HG02981 (cell line): ENCODE measurements around the gene DNMBP.
"Not testable (repeated sequence)": the region's sequence is repeated elsewhere in the genome, so short reads cannot be mapped to it uniquely, and the experiment has no call there.

Experiments
- ATAC-seq: cut with Tn5 transposase; IDR thresholded peaks from one replicate; pipeline ENCODE4 v1.9.1; 2021; ENCODE audit warnings: mild to moderate bottlenecking, moderate library complexity; ENCODE audit not compliant: unreplicated experiment

Gene DNMBP

DNA sequence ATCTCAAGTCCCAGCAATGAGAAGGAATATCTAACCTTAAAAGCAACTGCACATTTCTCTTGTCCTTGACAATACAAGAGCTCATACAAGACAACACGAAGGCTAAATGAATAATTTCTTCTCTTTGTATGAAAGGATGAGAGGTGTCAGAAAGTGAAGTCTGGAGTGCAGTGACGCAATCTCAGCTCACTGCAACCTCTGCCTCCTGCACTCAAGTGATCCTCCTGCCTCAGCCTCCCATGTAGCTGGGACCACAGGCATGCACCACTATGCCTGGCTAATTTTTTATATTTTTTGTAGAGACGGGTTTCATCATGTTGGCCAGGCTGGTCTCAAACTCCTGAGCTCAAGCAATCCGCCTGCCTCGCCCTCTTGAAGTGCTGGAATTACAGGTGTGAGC lies 24.1 kb downstream of the DNMBP start:
- ATAC-seq, result not testable (repeated sequence)

DNA sequence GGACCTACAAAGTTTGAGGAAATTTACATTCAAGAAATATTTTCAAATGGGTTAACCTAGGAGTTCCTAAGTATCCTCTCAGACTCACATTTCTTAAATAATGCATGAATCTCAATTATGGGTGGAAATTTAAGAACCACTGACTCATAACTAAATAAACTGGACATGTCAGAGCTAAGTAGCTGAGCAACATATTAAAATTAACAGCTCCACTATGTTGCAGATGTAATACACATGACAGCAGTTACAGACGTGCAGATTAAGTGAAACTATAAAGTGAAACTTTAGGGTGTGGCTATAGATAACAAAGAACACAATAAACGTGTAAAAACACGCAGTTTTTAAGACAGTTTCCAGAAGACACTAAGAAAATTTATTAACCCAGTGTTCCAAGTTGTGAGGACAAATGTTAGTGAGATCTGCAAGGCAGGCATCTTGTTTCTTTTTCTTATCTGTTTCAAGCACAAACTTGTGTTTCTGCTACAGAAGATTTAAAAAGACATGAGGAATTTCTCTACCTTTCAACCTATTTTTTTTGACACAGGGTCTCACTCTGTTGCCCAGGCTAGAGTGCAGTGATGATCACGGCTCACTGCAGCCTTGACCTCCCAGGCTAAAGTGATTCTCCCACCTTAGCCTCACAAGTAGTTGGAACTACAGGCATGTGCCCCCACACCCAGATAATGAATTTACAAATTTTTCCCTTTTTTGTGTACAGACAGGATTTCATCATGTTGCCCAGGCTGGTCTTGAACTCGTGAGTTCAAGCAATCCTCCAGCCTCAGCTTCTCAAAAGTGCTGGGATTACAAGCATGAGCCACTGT lies 25.3 kb downstream of the DNMBP start:
- no peak for ATAC-seq

DNA sequence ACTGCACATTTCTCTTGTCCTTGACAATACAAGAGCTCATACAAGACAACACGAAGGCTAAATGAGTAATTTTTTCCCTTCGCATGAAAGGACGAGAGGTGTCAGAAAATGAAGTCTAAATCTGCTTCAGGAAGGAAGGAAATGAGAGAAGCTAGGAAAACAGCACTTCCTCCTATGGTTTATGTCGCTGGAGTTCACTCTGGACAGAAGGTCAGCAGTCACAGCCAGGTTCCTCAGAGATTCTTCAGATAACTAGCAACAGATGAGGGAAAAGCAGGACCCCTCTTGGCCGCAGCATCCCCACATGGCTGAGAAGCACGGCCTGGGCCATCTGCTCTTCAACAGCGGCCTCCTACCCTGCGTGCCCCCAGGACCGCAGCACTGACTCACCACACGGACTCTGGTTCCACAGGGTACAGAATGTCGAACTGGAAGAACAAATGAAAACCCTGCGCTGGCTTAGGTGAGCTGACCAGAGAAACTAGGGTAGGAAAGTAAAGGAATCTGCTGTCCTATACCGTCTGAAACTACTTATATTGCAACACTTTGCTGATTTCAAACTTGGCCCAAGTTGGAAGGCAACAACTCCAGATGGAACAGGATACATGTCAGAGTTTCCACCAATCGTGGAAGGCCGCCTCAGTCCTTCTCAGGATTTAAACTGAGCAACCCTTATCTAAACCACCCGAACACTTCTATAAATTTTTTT lies 26.3 kb downstream of the DNMBP start:
- ATAC-seq, result no peak

DNA sequence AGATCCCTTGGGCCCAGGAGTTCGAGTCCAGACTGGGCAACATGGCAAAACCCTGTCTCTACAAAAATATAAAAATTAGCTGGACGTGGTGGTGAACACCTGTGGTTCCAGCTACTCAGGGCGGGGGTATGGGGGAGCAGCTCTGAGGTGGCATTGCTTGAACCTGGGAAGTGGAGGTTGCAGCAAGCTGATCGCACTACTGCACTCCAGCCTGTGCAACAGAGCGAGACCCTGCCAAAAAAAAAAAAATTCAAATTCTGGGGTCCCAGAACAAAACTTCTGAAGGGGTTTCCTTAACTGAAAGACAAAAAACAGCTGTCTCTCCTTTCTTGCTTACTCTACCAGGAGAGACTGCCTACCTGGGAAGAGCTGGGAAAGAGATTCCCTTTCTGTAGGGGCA lies 27.0 kb downstream of the DNMBP start:
- ATAC-seq, result no peak

DNA sequence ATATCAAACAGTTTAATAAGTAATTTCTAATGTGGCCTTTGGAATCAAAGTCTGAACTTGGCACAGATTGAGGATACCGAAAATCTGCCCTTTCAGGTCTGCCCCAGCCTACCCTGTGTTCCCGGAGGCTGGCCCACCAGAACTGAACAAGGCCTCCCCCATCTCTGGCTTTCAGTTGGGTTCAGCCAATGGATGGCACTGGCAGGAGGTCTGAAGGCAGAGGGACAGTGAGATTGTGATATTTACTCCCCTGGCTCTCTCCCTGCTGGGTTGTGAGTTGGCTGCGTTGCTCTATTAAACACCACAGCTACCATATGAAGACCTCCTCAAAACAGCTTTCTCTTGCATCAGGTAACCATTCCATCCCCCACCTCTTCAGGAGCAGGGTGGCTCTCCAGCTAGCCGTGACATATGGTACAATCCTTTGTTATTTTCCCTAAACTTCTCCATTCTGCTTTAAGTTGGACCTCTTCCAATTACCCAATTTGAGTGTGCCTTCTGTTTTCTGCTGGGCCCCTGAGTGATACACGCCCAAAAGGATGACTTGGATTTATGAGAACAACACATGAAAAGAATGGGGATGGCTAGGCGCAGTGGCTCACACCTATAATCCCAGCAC lies 28.1 kb downstream of the DNMBP start:
- no peak for ATAC-seq

DNA sequence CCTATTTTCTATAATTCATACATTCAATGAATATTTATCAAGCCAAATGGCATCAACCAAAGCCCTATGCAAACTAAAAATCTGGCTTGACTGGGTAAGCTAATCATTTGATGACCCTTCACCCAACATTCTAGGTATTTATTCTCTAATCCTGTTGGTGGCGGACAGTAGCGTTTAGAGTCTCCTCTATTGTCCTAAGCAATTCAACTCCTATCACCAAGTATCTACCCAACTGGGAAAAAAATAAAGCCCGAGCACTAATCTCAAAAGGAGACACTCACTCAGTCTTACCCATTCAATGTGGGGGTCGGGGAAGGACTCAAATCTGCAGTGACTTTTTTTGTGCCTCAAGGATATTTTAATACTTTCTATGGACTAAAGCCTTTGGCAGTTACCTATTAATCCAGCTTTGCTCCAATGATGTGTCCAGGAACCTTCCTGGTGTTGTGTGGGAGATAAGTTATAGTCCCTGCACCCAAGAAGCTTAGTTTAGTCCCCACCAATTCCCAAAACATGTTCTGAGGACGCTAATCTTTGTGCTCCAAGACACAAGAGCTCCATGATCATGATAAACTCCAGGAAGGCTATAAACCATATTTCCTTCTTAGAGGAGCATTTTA lies 30.6 kb downstream of the DNMBP start:
- no peak for ATAC-seq

DNA sequence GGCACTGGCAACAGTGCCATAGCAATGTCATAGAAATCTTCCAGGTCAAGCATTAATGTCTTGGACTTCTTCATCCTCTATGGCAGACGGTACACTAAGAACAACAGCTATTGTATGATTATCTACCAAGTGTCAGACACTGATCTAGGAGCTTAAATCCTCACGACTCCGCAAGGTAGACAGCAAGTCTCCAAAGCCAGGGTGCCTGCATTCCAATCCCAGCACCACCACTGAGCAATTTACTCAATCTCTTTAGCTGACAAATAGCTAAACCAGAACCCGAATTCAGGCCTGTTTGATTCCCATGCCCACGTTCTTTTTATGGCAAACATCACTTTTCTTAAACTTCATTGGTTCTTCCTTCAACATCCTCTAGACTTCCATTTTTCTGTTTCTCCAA lies 31.8 kb downstream of the DNMBP start:
- ATAC-seq, result no peak

DNA sequence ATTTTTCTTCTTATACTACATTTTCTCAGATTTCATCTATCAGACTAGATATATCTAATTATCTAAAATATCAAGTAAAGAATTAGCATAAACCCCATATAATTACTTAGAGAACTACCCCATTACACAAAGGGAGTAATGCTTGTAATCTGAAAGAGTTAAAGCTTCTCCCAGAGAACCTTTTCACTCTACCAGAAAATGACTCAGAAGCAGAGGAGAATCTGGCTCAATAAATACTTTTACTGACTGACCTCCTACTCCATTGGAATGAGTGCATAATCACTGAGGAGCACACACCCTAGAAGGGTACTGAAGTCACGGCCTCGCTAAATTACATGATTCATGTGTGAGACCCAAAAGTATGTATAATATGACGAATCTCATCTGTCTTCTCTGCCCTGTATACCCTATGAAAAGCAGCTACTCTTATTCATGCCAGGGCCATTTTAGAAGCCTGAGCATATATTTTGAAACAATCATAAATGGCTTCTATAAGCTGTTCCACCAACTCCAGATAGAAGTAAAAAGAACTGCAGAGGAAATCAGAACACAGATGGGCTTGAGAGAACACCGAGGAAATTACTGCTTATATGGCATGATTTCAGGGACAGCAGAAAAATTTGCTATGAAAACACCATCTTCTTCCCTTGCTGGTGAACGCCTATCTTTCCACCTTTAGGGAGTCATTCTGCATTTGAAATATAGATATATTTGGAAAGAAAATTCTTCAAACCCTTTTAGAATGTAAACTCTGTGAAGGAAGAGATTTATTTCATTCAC lies 32.7 kb downstream of the DNMBP start:
- ATAC-seq, result no peak

DNA sequence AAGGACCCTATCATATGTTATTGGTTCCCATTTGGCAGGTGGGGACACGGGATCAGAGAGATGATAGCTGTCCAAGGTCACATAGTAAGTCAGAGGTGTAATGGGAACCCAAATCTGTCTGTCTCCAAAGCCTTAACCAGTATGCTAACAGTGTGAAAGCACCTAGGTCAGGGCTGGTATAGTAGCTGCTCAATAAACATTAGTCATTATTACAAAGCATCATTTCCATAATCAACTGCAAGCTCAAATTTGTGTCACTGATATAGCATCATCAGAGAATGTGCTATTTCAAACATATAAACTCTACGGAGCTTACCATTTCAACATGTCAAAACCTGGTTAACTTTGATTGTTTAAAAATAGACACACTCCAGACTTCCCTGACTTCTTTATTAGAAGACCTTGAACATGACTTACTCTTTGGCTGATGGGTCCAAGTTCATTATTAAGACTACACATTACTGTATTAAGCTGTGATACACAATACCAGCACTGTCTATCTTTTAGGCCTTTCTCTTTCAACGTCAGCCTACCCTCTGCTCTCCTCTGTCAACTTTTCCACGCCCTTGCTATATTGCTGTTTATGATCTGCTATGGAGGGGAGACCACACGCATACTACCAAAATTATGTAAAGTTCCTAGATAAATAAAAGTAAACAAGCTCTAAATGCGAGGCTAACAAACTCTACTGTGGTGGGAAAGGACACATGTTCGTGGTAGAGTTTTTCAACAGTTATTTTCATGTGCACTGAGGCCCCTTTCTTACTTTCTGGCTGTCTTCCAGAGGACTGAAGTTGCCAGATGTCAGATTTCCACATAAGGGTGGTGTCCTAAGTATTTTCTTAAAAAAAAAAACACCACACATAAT lies 33.6 kb downstream of the DNMBP start:
- no peak for ATAC-seq

DNA sequence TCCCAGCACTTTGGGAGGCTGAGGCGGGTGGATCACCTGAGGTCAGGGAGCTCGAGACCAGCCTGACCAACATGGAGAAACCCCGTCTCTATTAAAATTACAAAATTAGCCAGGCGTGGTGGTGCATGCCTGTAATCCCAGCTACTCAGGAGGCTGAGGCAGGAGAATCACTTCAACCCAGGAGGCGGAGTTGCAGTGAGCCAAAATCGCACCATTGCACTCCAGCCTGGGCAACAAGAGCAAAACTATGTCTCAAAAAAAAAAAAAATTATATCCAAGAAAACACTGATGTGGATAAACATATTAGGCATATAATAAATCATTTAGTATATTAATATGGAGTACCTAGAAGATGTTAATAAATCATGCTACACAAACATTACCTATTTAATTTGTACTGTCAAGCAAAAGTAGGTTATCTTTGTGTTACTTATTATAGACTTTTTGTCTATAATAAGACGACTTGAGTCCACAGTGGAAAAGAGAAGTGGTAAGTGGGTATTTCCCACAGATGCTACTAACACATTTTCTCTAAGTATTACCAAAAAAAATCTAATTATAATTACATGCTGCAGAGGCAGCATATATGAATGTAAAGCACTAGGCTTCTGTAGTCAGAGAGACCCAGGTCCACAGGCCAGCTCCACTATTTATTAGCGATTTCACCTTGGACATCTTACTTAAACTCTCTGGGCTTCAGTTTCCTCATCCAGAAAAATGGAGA lies 34.5 kb downstream of the DNMBP start:
- ATAC-seq, result no peak

DNA sequence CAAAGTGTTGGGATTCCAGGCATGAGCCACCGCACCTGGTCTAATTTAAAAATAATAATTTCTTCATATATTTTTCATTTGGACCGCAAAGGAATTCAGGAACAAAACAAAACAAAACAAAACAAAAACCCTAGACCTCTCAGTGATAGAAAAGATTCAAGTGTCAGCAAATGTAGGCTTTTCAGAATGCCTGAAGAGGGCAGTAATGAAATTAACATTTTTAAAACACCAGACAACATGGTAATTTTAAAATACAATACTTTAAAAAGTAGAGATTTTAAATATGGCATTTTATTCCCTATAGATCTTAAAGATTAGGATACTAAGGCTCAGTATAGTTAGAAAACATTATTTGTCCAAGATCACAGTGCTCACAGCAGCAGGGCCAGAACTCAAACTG lies 36.6 kb downstream of the DNMBP start:
- no peak for ATAC-seq

DNA sequence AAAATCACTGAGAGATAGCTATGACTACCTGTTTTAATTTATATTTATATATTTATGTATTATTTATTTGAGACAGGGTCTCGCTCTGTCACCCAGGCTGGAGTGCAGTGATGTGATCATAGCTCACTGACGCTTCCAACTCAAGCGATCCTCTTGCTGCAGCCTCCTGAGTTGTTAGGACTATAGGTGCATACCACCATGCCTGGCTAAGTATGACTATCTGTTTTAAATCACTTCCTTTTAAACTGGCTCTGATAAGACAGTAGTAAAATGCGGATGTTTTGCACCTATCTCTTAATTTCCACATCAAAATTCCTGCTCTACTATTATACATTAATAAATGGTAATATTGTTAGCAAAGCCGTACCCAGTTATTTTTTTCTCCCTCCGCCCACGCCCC lies 41.8 kb downstream of the DNMBP start:
- no peak for ATAC-seq

DNA sequence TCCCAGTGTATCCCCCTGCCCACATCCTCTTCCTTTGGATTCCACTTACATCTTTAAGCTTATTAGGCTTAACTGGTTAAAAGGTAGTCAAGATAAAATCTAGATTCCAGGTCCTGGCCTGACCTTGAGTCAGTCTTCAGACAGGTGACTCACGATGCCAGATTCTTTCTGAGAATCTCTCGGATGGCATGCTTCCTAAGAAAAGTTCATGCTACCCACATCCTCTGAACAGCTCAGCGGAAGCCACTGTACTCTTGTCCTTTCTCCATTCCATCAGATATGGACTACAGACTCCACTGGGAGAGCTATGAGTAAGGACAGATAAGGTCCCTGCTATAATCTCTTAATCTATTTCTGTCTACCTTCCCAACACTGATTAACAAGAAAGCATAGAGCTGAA lies 43.4 kb downstream of the DNMBP start:
- ATAC-seq, result no peak

DNA sequence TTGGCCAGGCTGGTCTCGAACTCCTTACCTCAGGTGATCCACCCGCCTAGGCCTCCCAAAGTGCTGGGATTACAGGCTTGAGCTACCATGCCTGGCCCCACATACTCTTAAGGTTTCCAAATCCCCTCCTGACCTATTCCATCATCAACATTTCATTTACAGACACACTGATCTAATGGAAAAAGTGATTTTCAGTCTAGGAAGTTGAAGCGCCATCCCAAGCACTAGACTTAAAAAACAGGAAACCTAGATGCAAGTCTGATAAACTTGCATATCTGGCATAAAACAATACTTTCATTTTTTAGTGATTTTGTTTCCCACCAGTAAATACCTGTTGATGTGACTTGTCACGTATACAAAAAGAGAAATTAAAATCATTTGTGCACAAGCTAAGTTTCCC lies 44.0 kb downstream of the DNMBP start:
- no peak for ATAC-seq

DNA sequence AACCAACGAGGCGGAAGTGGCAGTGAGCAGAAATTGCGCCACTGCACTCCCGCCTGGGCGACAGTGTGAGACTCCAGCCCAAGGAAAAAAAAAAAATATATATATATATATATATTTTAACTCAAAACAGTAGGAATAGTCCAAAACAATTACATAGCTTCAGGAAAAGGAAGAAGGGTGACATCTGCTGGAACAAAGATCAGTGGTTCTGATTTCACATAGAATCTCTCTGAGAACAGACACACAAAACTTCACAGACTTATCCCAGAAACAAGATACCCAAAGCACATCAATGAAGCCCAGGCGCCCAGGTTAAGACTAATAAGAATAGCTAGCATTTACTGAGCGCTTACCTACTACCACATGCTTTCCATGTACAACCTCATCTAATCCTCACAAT lies 45.0 kb downstream of the DNMBP start:
- no peak for ATAC-seq

DNA sequence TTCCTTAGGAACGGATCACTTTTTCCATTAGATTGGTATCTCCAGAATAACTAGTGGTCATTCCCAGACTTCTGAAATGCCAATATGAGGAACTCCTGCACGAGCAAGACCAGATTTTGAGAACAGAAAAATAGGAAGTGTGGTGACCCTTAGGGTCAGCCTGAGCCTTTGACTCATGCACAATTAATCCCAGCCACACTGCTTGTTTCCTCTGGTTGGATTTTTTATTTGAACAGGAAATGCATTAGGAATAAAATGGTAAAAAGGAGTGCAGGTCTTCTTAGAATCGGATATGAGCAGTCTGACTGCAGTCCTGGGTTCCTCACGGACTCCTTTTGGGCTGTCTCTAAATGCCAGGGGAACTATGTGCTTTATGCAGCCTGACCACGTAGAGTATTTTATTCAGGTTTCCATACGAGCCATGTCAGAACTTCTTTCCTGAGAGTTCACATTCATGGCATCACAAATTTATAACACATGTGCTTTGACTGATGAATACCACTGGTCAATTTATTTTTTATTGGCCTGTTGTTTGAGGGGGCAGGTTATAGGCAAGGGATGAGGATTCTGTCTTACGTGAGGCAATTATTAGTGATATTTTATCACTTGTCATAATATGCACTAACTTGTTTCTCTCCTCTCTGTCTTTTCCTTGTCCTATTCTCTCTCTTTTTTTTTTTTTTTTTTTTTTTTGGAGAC lies 46.1 kb downstream of the DNMBP start:
- not testable (repeated sequence) for ATAC-seq

DNA sequence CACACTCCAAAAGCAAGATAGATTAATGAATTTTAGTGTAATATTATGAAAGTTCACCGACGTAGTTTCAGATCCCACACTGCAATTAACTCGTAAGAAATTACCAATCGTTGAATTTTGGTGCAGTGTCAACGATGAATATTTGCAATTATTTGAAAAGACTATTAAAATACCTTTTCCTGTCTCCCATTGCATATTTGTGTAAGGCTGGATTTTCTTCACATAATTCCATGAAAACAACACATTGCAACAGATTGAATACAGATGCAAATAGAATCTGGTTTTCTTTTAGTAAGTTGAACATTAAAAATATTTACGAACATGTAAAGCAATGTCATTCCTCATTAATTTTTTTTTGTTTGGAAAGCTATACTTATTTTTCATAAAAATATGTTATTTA lies 50.9 kb downstream of the DNMBP start:
- no peak for ATAC-seq

DNA sequence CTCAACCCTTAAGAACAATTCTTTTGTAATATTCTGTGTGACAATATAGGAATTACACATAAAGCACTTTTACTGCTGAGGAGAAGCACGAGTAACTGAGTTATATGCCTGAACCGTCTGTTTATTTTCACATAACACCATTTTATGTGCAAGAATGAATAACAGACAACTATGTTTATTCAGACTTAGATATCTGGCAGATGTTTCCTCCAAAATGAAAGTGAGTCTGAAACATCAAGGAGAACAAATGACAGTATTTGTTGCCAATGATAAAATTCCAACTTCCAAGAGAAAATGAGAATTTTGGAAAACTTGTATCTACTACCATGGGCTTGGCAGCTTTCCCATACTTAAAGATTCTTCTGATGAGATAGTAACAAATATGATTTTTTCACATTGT lies 51.4 kb downstream of the DNMBP start:
- ATAC-seq, result no peak

DNA sequence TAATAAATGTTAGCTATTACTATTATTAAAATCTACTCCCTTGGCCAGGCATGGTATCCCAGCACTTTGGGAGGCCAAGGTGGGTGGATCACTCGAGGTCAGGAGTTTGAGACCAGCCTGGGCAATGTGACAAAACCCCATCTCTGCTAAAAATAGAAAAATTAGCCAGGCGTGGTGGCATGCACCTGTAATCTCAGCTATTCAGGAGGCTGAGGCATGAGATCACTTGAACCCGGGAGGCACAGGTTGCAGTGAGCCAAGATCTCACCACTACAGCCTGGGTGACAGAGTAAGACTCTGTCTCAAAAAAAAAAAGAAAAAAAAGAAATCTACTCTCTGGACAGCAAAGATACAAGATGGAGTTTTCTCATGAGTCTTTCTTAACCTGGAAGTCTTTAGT lies 56.2 kb downstream of the DNMBP start:
- ATAC-seq, result not testable (repeated sequence)
